HepG2 (cell line): Measurements from ENCODE around the gene SCG2. TPM values are rescaled to one million over a fixed set of nuclear protein-coding genes. Genes with fewer than 3 reads are reported as not detected.

Experiments
- ATAC-seq: fragments of 200-7000 bp; cut with Tn5 transposase; 3 replicates; pipeline ENCODE4 v1.9.1; 2020; ENCODE audit warnings: mild to moderate bottlenecking, moderate library complexity
- BruUV-seq: library from RNA; stranded (reverse); fragments of 400-500 nt; replicated peaks from 2 replicates; lab custom pipeline; 2021; lab: Mats Ljungman, UMichigan
- CTCF ChIA-PET: fragments of 300-600 bp; formaldehyde crosslinking; extraction: SDS; loops from one replicate; lab custom pipeline; 2021; ENCODE audit warnings: low total read pairs, inconsistent platforms, low intra/inter-chr PET ratio; lab: Yijun Ruan, JAX
- POLR2A ChIA-PET: fragments of 350-600 bp; sonication (Branson Sonifier 250); formaldehyde crosslinking; loops from one replicate; lab custom pipeline; 2020; ENCODE audit warnings: antibody characterized with exemption, inconsistent platforms; lab: Yijun Ruan, JAX
- DNase-seq: peaks from one replicate; pipeline ENCODE4 v3.0.0-alpha.2; 2015; ENCODE audit warnings: low spot score
- FAIRE-seq: peaks from 3 replicates; lab custom pipeline; 2011; peaks lifted over from hg19 to GRCh38; lab: Jason Lieb, UNC
- H2AFZ ChIP-seq: one replicate; pipeline ENCODE4 v1.6.1; 2011; ENCODE audit warnings: low read length, inconsistent platforms
- H3K27ac ChIP-seq: fragments of 300-600 bp; 3 replicates; pipeline ENCODE4 v1.8.0; 2011; ENCODE audit warnings: mixed run types, mild to moderate bottlenecking, mixed read lengths, low read length, inconsistent platforms; ENCODE audit not compliant: insufficient read depth; ENCODE audit errors: extremely low read length
- H3K27me3 ChIP-seq, 2 experiments: fragments of 200-600 bp in 1 of 2; 2 replicates in 1 of 2; 3 replicates in 1 of 2; pipeline versions ENCODE4 v1.6.0 to v1.8.0; 2011; ENCODE audit warnings: low read length in 2 of 2, mild to moderate bottlenecking in 2 of 2, moderate library complexity in 2 of 2, inconsistent platforms in 1 of 2; ENCODE audit not compliant: insufficient read depth in 2 of 2, control insufficient read depth in 1 of 2
- H3K36me3 ChIP-seq, 2 experiments: fragments of 200-600 bp in 1 of 2; replicated peaks in 1 of 2; 2 replicates in 1 of 2; 3 replicates in 1 of 2; pipeline versions ENCODE4 v1.5.1 to v1.8.0; 2011; ENCODE audit warnings: low read length in 2 of 2, inconsistent platforms in 1 of 2; ENCODE audit not compliant: insufficient read depth in 2 of 2, control insufficient read depth in 1 of 2
- H3K4me1 ChIP-seq: 2 replicates; pipeline ENCODE4 v1.5.1; 2012; ENCODE audit warnings: low read length, inconsistent platforms; ENCODE audit not compliant: insufficient read depth
- H3K4me2 ChIP-seq: 2 replicates; pipeline ENCODE4 v1.6.0; 2011; ENCODE audit warnings: low read depth, low read length, inconsistent platforms
- H3K4me3 ChIP-seq, 3 experiments: fragments of 200-600 bp in 1 of 3; sonication (generic), shearing (Covaris generic) in 1 of 3; replicated peaks in 1 of 3; 2 replicates each; pipeline ENCODE4 v1.5.1; 2011 to 2016; ENCODE audit warnings: low read length in 3 of 3, inconsistent platforms in 2 of 3, low read depth in 2 of 3, mild to moderate bottlenecking in 2 of 3, control low read depth in 1 of 3, mixed read lengths in 1 of 3; ENCODE audit not compliant: insufficient read depth in 1 of 3
- H3K79me2 ChIP-seq: one replicate; pipeline ENCODE4 v1.6.1; 2011; ENCODE audit warnings: low read length, inconsistent platforms; ENCODE audit not compliant: insufficient read depth
- H3K9ac ChIP-seq: 2 replicates; pipeline ENCODE4 v1.6.0; 2011; ENCODE audit warnings: mild to moderate bottlenecking, low read depth, low read length, inconsistent platforms; ENCODE audit not compliant: insufficient read depth
- H3K9me3 ChIP-seq: 2 replicates; pipeline ENCODE4 v1.5.1; 2012; ENCODE audit warnings: mild to moderate bottlenecking, low read length
- H4K20me1 ChIP-seq: 2 replicates; pipeline ENCODE4 v1.6.0; 2011; ENCODE audit warnings: inconsistent platforms, mild to moderate bottlenecking, low read length, moderate library complexity; ENCODE audit not compliant: insufficient read depth
- ARID4A ChIP-seq: sonication (generic); formaldehyde crosslinking; IDR thresholded peaks from 2 replicates; pipeline ENCODE4 v1.5.0; 2020; ENCODE audit warnings: mild to moderate bottlenecking, missing genetic modification reagents, borderline replicate concordance
- ATF4 ChIP-seq, 2 experiments: fragments of 450-650 bp in 1 of 2; sonication (generic) in 1 of 2; formaldehyde crosslinking; IDR thresholded peaks; 2 replicates each; pipeline versions ENCODE4 v1.5.0 to v1.8.0; 2020 to 2022; ENCODE audit warnings: mild to moderate bottlenecking in 1 of 2, missing genetic modification reagents in 1 of 2
- GFI1 ChIP-seq: sonication (generic); formaldehyde crosslinking; IDR thresholded peaks from 2 replicates; pipeline ENCODE4 v1.5.0; 2020; ENCODE audit warnings: missing genetic modification reagents, mild to moderate bottlenecking, borderline replicate concordance
- MAFF ChIP-seq: IDR thresholded peaks from 2 replicates; pipeline ENCODE4 v1.6.1; 2011; ENCODE audit warnings: low read depth, low read length, improper control_type of control experiment
- MAFK ChIP-seq, 2 experiments: IDR thresholded peaks in 1 of 2; conservative IDR thresholded peaks in 1 of 2; 2 replicates each; pipeline ENCODE4 v1.6.1; 2011; ENCODE audit warnings: improper control_type of control experiment in 2 of 2, low read length in 2 of 2
- WGBS: methylation state at CpG from one replicate; pipeline ENCODE4 v1.1.6; 2017; ENCODE audit warnings: low lambda C conversion rate; 5-methylcytosine and 5-hydroxymethylcytosine counted together
- in situ Hi-C: cut with HindIII; loops from 2 replicates; pipeline ENCODE4 v1.10.0; 2017; ENCODE audit warnings: low pct_unique_long_range_greater_than_20kb; ENCODE audit not compliant: extremely low pct_ligation_motif_present
- intact Hi-C: fragments of 100-400 bp; cut with micrococcal nuclease; formaldehyde crosslinking; loops from one replicate; pipeline ENCODE4 v1.10.0; 2022; ENCODE audit not compliant: unreplicated experiment
- polyA plus RNA-seq, 8 experiments: library from polyadenylated mRNA; depleted of rRNA in 3 of 8; stranded (reverse) in 7 of 8; unstranded in 1 of 8; fragments of >200 nt; fragmentation: Illumina TruSeq in 4 of 8; extraction: Trizol in 4 of 8; gene quantifications; 2 replicates each; pipeline versions ENCODE4 v1.2.1 to v1.2.3, GENCODE V29; 2011 to 2016; ENCODE audit warnings: low read depth in 4 of 8, missing spikeins in 1 of 8, mixed read lengths in 1 of 8; ENCODE audit not compliant: insufficient read depth in 1 of 8
- total RNA-seq, 5 experiments: library from RNA; depleted of rRNA; stranded (reverse); fragments of >200 nt; fragmentation: Illumina TruSeq; extraction: Trizol; gene quantifications; 2 replicates each; pipeline ENCODE4 v1.2.3, GENCODE V29; 2016; ENCODE audit warnings: low read depth in 1 of 5

Gene SCG2
- total and polyA plus RNA-seq, 2 of the 13 experiments (the other 11 are each of a cell fraction or from before 2014, with no cell fraction given) = not detected

- CTCF ChIA-PET = no interaction called here
- in situ Hi-C loops (no loop called here), intact Hi-C loops (no loop called here)
- H3K4me3 ChIP-seq = no peak overlapping the region
- H3K36me3 ChIP-seq = no peaks in the 10 kb centered on the region
- ATAC-seq (no peak), DNase-seq (no peak), FAIRE-seq (no peak)
- no peaks in the 10 kb centered on the region for H3K4me1 ChIP-seq
- H2AFZ ChIP-seq = no peak overlapping the region
- no TSS peak for BruUV-seq
- TF ChIP-seq MAFF (peak; percentile 87), MAFK (conservative IDR thresholded peaks at IDR 0.05 in 1 of 2, IDR thresholded peaks at IDR 0.05 in 1 of 2; ENCODE audit: low read length in 2 of 2) (peak; percentile 86 to 90), ARID4A (no peak)
- no peaks in the 10 kb centered on the region for H4K20me1 ChIP-seq
- H3K79me2 ChIP-seq = no peaks in the 10 kb centered on the region
- no peak overlapping the region for H3K9ac ChIP-seq
- no peaks in the 10 kb centered on the region for H3K9me3 ChIP-seq
- no peak overlapping the region for H3K27ac ChIP-seq
- 16% methylated on average over 2 of the region's 2 CpGs for WGBS
- H3K4me2 ChIP-seq = no peak overlapping the region
- H3K27me3 ChIP-seq = no peaks in the 10 kb centered on the region
- POLR2A ChIA-PET = no interaction called here
Measured at GRCh38 chr2:223570784-223571183, 31.4 kb downstream of the SCG2 start.

- POLR2A ChIA-PET = no interaction called here
- Histone ChIP-seq H4K20me1 (no peaks in the 10 kb centered on the region), H3K4me1 (no peaks in the 10 kb centered on the region), H3K9me3 (no peaks in the 10 kb centered on the region), H3K9ac (no peak overlapping the region), H2AFZ (no peak overlapping the region), H3K27me3 (no peaks in the 10 kb centered on the region), H3K79me2 (no peaks in the 10 kb centered on the region), H3K27ac (no peak overlapping the region), H3K4me2 (no peak overlapping the region), H3K36me3 (no peaks in the 10 kb centered on the region), H3K4me3 (no peak overlapping the region)
- DNase-seq (no peak), ATAC-seq (no peak), FAIRE-seq (no peak)
- BruUV-seq = no TSS peak
- 0% methylated on average over 1 of the region's 1 CpG for WGBS
- CTCF ChIA-PET = no interaction called here
- in situ Hi-C loops (no loop called here), intact Hi-C loops (no loop called here)
- TF ChIP-seq ATF4 (CRISPR knock-in tag; IDR thresholded peaks at IDR 0.05) (no peak), GFI1 (no peak)
Measured at GRCh38 chr2:223566396-223566795, 35.8 kb downstream of the SCG2 start.
